H9 (cell line): Measurements from ENCODE around the gene CACNA1I. TPM values are rescaled to one million over a fixed set of nuclear protein-coding genes. Genes with fewer than 3 reads are reported as not detected.

Experiments
- DNase-seq: peaks from one replicate; pipeline ENCODE4 v3.0.0-alpha.2; 2017
- H2AFZ ChIP-seq: one replicate; pipeline ENCODE4 v1.6.1; 2013; ENCODE audit warnings: mild to moderate bottlenecking, low read length, control low read depth, moderate library complexity
- H2AK5ac ChIP-seq: 2 replicates; pipeline ENCODE4 v1.6.1; 2013; ENCODE audit warnings: low read length, control low read depth, mixed read lengths; ENCODE audit not compliant: insufficient read length
- H2BK120ac ChIP-seq: one replicate; pipeline ENCODE4 v1.6.1; 2013; ENCODE audit warnings: low read depth, mild to moderate bottlenecking, low read length, control low read depth, inconsistent platforms; ENCODE audit not compliant: poor library complexity, severe bottlenecking
- H2BK12ac ChIP-seq: 2 replicates; pipeline ENCODE4 v1.6.1; 2013; ENCODE audit warnings: low read length, control low read depth, mixed read lengths, low read depth; ENCODE audit not compliant: insufficient read length
- H2BK15ac ChIP-seq: 2 replicates; pipeline ENCODE4 v1.6.1; 2013; ENCODE audit warnings: low read depth, low read length, control low read depth
- H2BK20ac ChIP-seq: one replicate; pipeline ENCODE4 v1.6.1; 2013; ENCODE audit warnings: low read depth, mild to moderate bottlenecking, low read length, control low read depth, inconsistent platforms; ENCODE audit not compliant: poor library complexity, severe bottlenecking
- H2BK5ac ChIP-seq: 2 replicates; pipeline ENCODE4 v1.6.1; 2013; ENCODE audit warnings: low read length, control low read depth, mixed read lengths; ENCODE audit not compliant: insufficient read length
- H3K14ac ChIP-seq: 2 replicates; pipeline ENCODE4 v1.6.1; 2013; ENCODE audit warnings: low read length, control low read depth; ENCODE audit not compliant: insufficient read depth
- H3K18ac ChIP-seq: 2 replicates; pipeline ENCODE4 v1.6.1; 2013; ENCODE audit warnings: low read depth, mild to moderate bottlenecking, mixed read lengths, low read length, control low read depth; ENCODE audit not compliant: insufficient read length
- H3K23ac ChIP-seq: 2 replicates; pipeline ENCODE4 v1.6.1; 2013; ENCODE audit warnings: low read length, control low read depth, mixed read lengths, low read depth; ENCODE audit not compliant: insufficient read length
- H3K23me2 ChIP-seq: 2 replicates; pipeline ENCODE4 v1.6.1; 2013; ENCODE audit warnings: low read depth, mild to moderate bottlenecking, mixed read lengths, low read length, control low read depth; ENCODE audit not compliant: insufficient read length, poor library complexity, severe bottlenecking
- H3K27ac ChIP-seq: 2 replicates; pipeline ENCODE4 v1.5.1; 2013; ENCODE audit warnings: low read length, control low read depth, mixed read lengths, low read depth; ENCODE audit not compliant: insufficient read length
- H3K27me3 ChIP-seq: 2 replicates; pipeline ENCODE4 v1.6.1; 2013; ENCODE audit warnings: low read length, control low read depth, inconsistent platforms; ENCODE audit not compliant: insufficient read depth
- H3K4ac ChIP-seq: 2 replicates; pipeline ENCODE4 v1.6.1; 2013; ENCODE audit warnings: low read depth, mild to moderate bottlenecking, control low read depth, inconsistent platforms, low read length, moderate library complexity
- H3K4me1 ChIP-seq: 2 replicates; pipeline ENCODE4 v1.6.1; 2013; ENCODE audit warnings: low read length, control low read depth, inconsistent platforms; ENCODE audit not compliant: insufficient read depth
- H3K4me2 ChIP-seq: 2 replicates; pipeline ENCODE4 v1.6.1; 2013; ENCODE audit warnings: low read length, control low read depth, mixed read lengths; ENCODE audit not compliant: insufficient read length, insufficient read depth
- H3K56ac ChIP-seq: 2 replicates; pipeline ENCODE4 v1.6.1; 2013; ENCODE audit warnings: low read depth, mild to moderate bottlenecking, mixed read lengths, low read length, control low read depth; ENCODE audit not compliant: insufficient read length
- H3K79me1 ChIP-seq: 2 replicates; pipeline ENCODE4 v1.6.1; 2013; ENCODE audit warnings: low read depth, mild to moderate bottlenecking, moderate library complexity, low read length, control low read depth, inconsistent platforms; ENCODE audit not compliant: insufficient read depth, poor library complexity, severe bottlenecking
- H3K79me2 ChIP-seq: 2 replicates; pipeline ENCODE4 v1.6.1; 2013; ENCODE audit warnings: low read length, control low read depth, inconsistent platforms; ENCODE audit not compliant: insufficient read depth
- H3K9ac ChIP-seq: 2 replicates; pipeline ENCODE4 v1.6.1; 2013; ENCODE audit warnings: low read length, control low read depth, mixed read lengths; ENCODE audit not compliant: insufficient read length; ENCODE audit errors: extremely low read depth
- H3K9me3 ChIP-seq: one replicate; pipeline ENCODE4 v1.6.1; 2013; ENCODE audit warnings: low read depth, low read length, inconsistent platforms; ENCODE audit not compliant: control insufficient read depth
- H3T11ph ChIP-seq: one replicate; pipeline ENCODE4 v1.6.1; 2013; ENCODE audit warnings: mild to moderate bottlenecking, low read length, control low read depth, inconsistent platforms
- H4K20me1 ChIP-seq: one replicate; pipeline ENCODE4 v1.6.1; 2013; ENCODE audit not compliant: control insufficient read depth, insufficient read length, insufficient read depth
- H4K5ac ChIP-seq: 2 replicates; pipeline ENCODE4 v1.6.1; 2013; ENCODE audit warnings: low read depth, mild to moderate bottlenecking, mixed read lengths, low read length, control low read depth; ENCODE audit not compliant: insufficient read length
- H4K8ac ChIP-seq: replicated peaks from 2 replicates; pipeline ENCODE4 v1.6.1; 2013; ENCODE audit warnings: low read length, control low read depth, mixed read lengths, low read depth; ENCODE audit not compliant: insufficient read length
- H4K91ac ChIP-seq: 2 replicates; pipeline ENCODE4 v1.6.1; 2013; ENCODE audit warnings: low read depth, mild to moderate bottlenecking, moderate library complexity, mixed read lengths, low read length, control low read depth; ENCODE audit not compliant: insufficient read length
- H3K27ac Mint-ChIP-seq, 3 experiments: 2 replicates in 2 of 3; 3 replicates in 1 of 3; pipeline ENCODE4 v1.8.0; 2020 to 2021; ENCODE audit warnings: mixed read lengths in 3 of 3, mild to moderate bottlenecking in 1 of 3, moderate library complexity in 1 of 3
- H3K27me3 Mint-ChIP-seq: 2 replicates; pipeline ENCODE4 v1.8.0; 2021; ENCODE audit warnings: low read depth, mild to moderate bottlenecking, moderate library complexity, mixed read lengths
- H3K36me3 Mint-ChIP-seq, 3 experiments: 2 replicates in 2 of 3; 3 replicates in 1 of 3; pipeline ENCODE4 v1.8.0; 2020 to 2021; ENCODE audit warnings: low read depth in 3 of 3, mixed read lengths in 3 of 3; ENCODE audit not compliant: insufficient read depth in 1 of 3
- H3K4me1 Mint-ChIP-seq, 2 experiments: 2 replicates each; pipeline ENCODE4 v1.8.0; 2020; ENCODE audit warnings: mixed read lengths in 2 of 2
- H3K4me3 Mint-ChIP-seq, 2 experiments: 2 replicates in 1 of 2; 3 replicates in 1 of 2; pipeline ENCODE4 v1.8.0; 2020 to 2021; ENCODE audit warnings: mild to moderate bottlenecking in 2 of 2, mixed read lengths in 2 of 2, moderate library complexity in 1 of 2
- H3K9me3 Mint-ChIP-seq, 2 experiments: 2 replicates in 1 of 2; 3 replicates in 1 of 2; pipeline ENCODE4 v1.8.0; 2020; ENCODE audit warnings: mild to moderate bottlenecking in 2 of 2, mixed read lengths in 2 of 2, moderate library complexity in 1 of 2
- CTCF ChIP-seq: fragments of 200-600 bp; sonication (generic); conservative IDR thresholded peaks from 3 replicates; pipeline ENCODE4 v1.8.0; 2021; ENCODE audit warnings: antibody characterized with exemption, mild to moderate bottlenecking
- WGBS: extraction: QIAGEN DNeasy Blood & Tissue Kit; methylation state at CpG from one replicate; pipeline ENCODE4 v1.1.7; 2013; ENCODE audit warnings: missing lambda C conversion rate, low lambda C conversion rate, mixed read lengths; ENCODE audit not compliant: insufficient read length; ENCODE audit errors: extremely low coverage; 5-methylcytosine and 5-hydroxymethylcytosine counted together
- total RNA-seq: library from RNA; stranded (reverse); gene quantifications from 2 replicates; pipeline ENCODE4 v1.2.1, GENCODE V29; 2021

CACNA1I gene
- total RNA-seq, 1 experiment from 2014 or later: 0.50 TPM

GRCh38 chr22:39597236-39597869, 26.8 kb downstream of the CACNA1I start:
- Histone ChIP-seq H2BK12ac (no peak overlapping the region), H2BK5ac (no peak overlapping the region), H3K23ac (no peak overlapping the region), H3K56ac (no peak overlapping the region), H3K9ac (no peak overlapping the region), H3K4ac (no peak overlapping the region), H2BK120ac (no peak overlapping the region), H3K4me1 (no peaks in the 10 kb centered on the region), H2BK20ac (no peak overlapping the region), H4K8ac (no peak overlapping the region), H3K23me2 (no peaks in the 10 kb centered on the region), H2BK15ac (no peak overlapping the region), H3T11ph (no peak overlapping the region), H3K4me2 (no peak overlapping the region), H3K27me3 (no peaks in the 10 kb centered on the region), H3K79me1 (no peaks in the 10 kb centered on the region), H4K91ac (no peak overlapping the region), H4K5ac (no peak overlapping the region), H2AK5ac (no peak overlapping the region), H3K18ac (no peak overlapping the region), H3K9me3 (no peaks in the 10 kb centered on the region), H3K14ac (no peak overlapping the region), H3K27ac (no peak overlapping the region), H3K79me2 (no peaks in the 10 kb centered on the region), H2AFZ (no peak overlapping the region), H4K20me1 (no peaks in the 10 kb centered on the region)
- TF ChIP-seq CTCF: no peak
- Mint-ChIP-seq H3K4me1 (peaks cover 11 to 35% of the 10 kb centered on the region in 2 experiments), H3K36me3 (no peaks in the 10 kb centered on the region), H3K9me3 (peaks cover 0 to 2% of the 10 kb centered on the region in 2 experiments; a peak in 3 of 5 replicates), H3K4me3 (peak overlapping the region in 1 of 2 experiments; percentile 60; a peak in 1 of 5 replicates), H3K27ac (no peak overlapping the region), H3K27me3 (peaks cover 48% of the 10 kb centered on the region)
- no peak for DNase-seq
- WGBS: no CpG with 5 or more reads among the region's 8 CpGs
